Epidermal melanocyte (primary cell): Measurements from ENCODE around the gene STRA8.

Source experiments
- DNase-seq: peaks from one replicate; pipeline ENCODE4 v3.0.0; 2011; ENCODE audit warnings: low spot score; ENCODE audit not compliant: insufficient read length

The STRA8 gene

DNA sequence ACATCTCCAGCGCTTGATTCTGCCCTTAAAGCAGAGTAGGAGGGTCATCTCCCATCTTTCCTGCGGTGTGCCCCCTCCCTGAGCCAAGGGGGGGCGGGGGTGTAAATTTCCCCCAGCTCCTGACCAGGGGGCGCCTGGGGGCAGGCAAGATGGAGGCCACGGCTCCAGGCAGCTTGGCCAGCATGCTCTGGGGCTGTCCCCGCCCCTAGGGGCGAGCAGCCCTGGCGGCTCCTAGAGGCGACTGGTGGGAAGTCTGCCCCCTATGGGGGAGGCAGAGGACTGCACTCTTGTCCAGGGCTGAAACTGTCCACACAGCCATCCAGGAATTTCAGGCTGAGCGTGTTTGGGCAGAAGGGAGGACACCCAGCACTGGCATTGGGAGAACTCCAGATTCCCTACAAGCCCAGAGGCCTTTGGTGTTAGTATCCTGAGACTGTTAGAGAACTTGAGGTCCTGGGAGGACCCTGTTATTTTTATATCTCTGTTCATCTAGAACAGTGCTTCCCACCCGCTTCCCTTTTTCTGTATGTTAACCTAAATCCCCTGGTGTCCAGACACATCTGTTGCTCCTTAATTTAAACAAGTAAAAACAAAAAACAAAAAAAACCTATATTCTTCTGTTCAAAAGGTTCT, 4.6 kb downstream of the STRA8 start:
- DNase-seq, result no peak

DNA sequence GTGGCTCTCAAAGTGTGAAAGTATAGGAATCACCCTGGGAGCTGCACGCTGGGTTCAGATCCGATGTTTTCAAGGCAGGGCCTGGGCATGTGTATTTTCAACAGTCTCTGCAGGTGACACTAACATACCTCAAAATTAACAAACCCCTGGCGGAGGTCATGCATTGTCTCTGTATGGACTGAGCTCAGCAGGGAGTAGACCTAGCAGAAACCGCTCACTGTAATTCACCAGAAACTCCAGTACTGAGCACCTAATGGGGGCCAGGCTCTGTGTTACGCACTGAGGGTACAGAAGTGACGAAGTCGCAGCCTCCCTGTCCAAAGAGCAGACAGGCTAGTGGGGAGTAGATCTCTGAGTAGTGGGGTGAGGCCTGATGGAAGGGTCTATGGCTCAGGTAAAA, 5.6 kb downstream of the STRA8 start:
- DNase-seq, result no peak

DNA sequence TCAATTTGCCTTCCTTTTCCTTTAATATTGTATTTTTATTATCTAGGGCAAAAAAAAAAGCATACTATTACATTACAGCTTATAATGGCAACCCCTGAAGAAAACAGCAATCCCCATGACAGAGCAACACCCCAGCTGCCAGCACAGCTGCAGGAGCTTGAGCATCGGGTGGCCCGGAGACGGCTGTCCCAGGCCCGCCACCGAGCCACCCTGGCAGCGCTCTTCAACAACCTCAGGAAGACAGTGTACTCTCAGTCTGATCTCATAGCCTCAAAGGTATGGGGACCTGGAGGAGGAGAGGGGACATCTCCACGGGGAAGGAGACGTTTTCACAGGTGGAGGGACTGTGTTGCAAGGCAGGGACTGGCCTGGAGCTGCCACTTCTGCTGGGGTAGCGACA, 6.8 kb downstream of the STRA8 start:
- no peak for DNase-seq

DNA sequence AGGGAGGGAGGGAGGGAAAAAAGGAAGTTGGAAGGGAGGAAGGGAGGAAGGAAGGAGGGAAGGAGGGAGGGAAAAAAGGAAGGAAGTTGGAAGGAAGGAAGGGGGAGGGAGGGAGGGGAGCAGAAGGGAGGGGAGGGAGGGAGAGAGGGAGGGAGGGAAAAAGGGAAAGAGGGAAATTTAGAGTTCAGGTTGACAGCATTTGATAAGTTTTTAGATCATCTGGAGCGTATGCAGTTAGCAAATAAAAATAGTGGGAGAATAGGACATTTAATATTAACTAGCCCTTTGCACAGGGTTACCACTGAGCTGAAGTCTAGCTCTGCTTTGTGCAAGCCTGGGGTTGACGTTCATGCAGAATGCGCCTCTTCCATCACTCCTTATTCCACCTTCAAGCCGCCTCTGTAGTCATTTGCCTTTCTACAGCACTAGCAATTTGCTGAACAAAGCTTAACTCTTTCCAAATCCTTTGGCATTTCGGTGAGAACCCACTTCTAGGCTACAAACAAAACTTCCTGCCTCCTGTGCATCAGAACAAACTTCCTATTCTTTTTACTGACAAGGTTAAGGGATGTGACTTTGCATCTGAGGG, 8.6 kb downstream of the STRA8 start:
- DNase-seq, result no peak

DNA sequence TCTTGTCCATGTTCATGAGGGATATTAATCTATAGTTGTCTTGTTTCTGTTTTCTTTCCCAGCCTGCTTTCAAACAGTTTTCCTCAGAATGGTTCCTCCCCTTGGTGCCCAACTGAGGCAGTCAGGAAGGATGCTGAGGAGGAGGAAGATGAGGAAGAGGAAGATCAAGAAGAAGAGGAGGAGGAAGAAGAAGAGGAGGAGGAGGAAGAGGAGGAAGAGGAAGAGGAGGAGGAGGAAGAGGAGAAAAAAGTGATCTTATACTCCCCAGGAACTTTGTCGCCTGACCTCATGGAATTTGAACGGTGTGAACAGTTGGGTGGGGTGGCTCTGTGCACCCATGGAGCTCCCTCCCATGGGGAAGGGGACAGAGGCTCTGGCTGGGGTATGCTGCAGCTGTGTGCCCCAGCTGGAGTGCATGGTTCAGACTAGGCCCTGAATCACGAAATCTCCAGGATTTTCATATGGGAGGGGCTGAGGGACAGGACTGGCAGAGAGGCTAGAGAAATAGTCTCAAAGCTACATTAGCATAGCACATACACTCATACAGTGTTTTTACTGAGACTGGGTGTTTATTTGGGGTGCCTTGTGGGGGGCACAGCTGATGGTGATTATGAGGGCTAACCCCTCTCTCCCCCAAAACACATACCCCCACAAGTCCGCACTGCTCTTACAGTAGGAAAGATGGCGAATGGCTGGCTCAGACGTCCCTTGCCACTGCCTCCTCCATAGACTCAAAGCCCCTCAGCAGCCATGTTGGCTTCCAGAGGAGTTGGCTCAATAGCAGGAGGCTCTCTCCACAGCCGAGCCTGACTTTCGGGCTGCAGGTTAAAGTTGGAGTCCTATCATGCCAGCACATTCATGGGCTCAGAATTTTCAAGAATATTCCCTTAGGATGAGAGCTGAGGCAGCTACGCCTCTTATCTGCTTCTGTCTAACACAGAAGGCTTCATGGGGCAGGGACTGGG, 11.9 kb downstream of the STRA8 start:
- DNase-seq, result no peak

DNA sequence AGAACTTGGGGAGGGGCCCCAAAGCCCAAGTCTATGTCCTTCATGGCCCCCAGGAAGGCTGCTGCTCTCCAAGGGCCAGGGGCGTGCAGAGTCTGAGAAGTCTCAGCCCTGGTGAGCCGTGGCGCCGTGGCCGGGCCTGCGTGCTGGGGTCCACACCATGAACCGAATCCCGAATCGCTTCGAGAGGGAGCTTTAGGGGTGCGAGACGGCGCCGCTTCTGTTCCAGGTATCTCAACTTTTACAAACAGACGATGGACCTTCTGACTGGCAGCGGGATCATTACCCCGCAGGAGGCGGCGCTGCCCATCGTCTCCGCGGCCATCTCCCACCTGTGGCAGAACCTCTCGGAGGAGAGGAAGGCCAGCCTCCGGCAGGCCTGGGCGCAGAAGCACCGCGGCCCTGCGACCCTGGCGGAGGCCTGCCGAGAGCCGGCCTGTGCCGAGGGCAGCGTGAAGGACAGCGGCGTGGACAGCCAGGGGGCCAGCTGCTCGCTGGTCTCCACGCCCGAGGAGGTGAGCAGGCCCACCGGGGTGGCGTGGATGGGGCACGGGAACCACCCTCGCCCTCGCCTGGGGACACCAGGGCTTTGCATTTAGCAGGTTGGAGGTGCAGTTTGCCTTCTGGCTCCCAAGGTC, 12.7 kb downstream of the STRA8 start:
- DNase-seq, result no peak

DNA sequence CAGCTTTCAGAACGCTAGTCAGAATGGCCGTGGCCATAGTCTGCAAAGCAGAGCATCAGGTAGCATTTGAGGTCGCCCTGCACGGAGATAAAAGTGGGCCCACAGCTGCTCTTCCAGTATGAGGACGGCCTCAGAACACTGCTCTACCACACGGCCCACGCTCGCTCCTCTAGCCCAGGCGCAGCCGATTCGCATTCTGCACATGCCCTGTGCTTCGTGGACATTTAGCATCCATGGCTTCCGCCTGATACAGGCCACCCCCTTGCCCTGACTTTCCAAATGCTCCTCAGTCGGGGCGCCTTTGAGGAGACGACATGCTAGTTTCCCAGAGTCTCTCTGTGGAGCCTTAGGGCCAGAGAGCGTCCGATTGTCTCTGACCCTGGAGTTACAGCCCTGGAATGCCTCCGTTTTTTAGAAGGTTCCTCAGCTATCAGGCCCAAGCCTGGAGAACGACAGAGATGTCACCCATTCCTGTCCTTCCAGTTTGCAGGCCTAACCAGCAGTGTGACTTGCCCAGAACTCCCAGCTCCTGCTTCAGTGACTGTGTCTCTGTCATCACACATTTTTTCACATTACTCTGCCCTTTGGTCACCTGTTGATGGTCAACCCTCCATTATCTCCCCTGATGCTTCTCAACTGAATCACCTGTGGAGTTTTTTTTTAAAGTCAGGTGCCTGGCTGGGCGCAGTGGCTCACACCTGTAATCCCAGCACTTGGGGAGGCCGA, 14.3 kb downstream of the STRA8 start:
- DNase-seq, result no peak

DNA sequence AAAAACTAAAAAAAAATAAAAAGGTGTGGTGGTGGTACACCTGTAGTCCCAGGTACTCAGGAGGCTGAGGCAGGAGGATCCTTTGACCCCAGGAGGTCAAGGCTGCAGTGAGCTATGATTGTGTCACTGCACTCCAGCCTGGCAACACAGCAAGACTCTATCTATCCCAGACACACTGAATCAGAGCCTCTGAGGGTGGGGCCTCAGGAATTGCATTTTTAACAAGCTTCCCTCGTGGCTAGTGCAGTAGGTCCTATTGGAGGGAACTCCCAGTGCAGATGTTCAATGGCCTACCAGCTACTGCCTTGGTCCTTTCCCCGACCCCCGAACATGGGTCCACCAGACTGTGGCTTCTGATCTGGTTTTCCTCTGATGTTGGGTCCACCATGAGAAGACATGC, 14.9 kb downstream of the STRA8 start:
- no peak for DNase-seq

DNA sequence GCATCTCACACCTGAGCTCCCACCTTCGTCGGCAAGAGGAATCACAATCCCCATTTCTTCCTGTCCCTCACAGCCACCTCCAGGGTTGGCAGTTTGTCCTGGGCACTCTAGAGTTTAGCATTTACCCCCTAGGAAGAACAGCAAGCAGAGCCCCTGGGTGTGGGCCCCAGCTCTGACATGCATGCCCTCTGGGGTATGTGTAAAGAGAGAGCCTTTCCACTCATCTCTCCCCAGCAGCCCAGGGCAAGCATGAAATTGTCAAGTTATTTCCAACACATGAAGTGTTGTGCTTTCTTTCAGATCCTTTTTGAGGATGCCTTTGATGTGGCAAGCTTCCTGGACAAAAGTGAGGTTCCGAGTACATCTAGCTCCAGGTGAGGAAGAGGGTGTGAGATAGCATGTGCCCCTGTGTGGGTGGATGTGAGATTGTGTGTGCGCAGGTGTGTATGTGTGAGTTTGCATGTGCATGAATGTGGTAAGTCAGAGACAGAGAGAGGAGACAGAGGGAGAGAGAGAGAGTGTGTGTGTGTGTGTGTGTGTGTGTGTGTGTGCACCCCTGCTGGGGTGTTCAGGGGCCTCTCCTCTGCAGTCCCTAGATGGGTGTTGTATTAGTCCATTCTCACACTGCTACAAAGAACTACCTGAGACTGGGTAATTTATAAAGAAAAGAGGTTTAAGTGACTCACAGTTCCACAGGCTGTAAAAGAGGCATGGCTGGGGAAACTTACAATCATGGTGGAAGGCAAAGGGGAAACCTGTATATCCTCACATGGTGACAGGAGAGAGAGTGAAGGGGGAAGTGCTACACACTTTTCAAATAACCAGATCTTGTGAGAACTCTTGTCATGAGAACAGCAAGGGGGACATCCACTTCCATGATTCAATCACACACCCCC, 18.1 kb downstream of the STRA8 start:
- no peak for DNase-seq

DNA sequence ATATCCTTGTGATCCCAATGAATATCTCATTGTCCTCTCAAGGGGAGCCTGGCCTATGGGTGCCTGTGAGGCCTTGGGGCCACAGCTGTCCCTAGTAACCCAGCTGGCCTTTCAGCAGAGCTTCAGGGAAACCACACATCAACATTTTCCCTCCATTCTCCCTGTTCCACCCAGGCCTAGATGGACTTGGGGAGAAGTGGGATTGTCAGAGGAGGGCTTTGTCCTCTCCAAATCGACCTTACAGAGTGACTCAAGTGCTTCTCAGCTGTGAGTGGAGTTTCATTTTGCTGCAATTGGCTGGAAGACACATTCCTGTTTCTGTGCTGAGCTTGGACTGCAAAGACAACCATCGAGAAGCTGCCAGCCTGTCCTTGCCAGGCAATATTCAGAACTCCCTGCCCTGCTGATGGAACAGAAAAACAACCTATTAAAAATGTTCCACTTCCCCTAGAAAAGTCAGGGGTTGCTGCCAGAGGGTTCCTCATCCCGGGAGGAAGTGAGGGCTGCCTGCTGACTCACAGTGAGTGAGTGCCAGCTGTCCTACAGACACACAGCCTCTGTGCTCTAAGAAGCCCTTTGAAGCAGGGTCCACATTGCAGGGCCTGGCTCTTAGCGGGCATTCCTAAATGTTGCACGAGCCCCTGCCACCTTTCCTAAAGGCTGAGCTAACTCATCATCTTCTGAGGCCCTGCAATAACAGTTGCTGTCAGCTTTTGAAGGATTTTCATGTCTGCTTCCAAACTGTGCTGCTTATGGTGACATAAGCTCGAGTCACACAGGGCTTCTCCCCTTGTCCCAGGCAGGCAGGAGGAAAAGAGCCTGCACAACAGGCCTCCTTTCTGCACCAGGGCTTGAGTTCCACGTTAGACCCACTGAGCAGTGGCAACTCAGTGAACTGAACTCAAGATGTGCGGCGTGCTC, 20.5 kb downstream of the STRA8 start:
- DNase-seq, result peak; percentile 77

DNA sequence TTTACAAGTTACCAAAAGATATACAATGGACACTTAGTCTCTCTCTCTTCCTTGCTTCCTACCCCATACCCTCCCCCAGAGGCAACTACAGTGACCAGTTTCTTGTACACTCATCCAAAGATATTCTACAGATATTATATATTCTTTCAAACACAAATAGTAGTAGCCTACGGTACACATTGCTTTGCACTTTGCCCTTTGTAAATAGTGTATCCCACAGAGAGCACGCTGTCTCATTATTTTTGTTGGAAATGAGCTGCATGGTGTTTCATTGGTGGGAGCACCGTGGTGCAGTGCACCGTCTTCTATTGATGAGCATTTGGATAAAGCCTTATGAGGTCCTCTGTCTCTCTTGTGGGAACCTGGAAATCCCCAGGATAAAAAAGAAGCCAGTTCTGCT, 24.2 kb downstream of the STRA8 start:
- DNase-seq, result no peak

DNA sequence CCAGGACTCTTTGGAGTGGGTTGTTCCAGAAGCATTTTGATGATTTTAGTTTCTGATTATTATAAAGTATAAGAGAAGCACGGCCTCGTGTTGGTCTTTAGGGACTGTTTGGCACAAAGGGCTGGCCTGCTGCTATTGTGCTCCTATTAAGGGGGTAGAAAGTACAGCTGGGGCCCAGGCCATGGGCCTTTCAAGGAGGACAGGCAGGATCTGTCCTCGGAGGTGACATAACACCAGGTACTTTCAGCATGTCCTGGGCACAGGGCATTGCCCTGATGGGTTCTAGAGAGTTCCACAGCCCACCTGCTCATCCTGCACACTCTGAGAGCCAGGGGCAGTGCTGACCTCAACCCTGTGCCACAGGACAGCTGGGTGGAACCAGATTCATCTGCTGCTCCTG, 24.9 kb downstream of the STRA8 start:
- DNase-seq, result no peak

DNA sequence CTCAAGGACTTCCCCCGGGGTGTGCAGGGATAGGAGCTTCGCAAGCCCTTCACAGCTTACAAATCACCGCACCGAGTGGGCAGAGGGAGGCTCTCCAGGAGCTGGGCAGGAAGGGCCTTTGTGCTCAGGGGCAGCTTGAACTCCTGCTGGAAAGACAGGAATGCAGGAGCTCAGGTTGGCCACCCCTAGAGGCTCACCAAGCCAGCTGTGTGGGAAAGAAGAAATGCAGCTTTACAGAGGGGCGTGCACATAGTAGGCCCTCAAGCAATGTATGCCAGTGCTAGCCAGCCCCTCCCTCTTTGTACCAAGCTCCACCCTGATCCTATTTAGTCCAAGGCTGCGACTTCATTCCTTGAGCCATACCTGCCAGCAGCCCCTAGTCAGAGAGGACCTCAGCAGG, 26.1 kb downstream of the STRA8 start:
- no peak for DNase-seq

DNA sequence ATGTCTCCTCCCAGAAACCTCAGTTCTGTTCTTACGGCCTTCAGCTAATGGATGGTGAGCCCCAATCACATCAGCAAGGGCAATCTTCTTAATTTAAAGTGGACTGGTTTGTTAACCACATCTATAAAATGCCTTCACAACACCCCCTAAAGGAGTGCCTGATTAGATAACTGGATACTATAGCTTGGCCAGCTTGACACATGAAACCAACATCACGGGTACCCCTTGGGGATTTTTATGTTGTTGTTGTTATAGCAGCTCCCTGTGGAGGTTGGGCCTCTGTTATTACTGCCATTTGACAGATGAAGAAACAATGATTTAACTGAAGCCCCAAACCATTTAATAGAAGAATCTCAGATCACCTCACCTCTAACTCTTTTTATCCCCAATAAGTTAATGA, 26.8 kb downstream of the STRA8 start:
- no peak for DNase-seq

DNA sequence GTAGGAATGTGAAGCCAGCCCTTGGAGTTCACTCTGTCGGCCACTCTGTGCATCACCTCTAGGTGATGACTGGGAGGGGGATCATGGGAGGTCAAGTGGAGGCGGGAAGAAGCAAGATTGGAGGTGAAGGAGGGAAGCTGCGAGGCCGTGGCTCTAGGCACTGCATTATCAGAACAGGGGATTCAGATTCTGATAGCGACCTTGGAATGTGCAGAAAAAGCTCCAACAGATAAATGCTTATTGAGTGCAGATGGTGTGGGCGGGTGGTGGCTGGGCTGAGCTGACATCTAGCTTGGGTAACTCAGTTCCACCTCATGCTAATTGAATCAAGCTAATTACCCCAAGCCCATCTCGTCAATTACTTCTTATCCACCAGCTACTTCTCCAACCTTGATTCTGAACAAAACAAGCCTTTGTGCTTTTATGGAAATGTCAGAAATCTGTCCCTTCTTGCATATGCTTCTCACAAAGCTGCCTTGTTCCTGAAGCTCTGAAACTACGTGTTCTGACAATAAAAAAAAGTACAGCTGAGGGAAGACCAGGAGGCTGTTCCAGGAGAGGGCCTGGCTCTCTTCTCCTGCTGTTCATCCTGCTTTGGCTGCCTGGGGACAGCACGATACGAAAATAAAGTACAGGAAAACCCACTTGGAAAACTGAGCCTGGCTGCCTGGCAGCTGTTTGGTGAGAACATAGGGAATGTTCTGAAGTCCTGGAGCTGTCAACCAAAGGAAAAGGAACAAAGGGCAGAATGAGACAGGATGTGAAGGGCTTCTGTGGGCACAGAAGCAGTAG, 27.5 kb downstream of the STRA8 start:
- peak; percentile 54 for DNase-seq

DNA sequence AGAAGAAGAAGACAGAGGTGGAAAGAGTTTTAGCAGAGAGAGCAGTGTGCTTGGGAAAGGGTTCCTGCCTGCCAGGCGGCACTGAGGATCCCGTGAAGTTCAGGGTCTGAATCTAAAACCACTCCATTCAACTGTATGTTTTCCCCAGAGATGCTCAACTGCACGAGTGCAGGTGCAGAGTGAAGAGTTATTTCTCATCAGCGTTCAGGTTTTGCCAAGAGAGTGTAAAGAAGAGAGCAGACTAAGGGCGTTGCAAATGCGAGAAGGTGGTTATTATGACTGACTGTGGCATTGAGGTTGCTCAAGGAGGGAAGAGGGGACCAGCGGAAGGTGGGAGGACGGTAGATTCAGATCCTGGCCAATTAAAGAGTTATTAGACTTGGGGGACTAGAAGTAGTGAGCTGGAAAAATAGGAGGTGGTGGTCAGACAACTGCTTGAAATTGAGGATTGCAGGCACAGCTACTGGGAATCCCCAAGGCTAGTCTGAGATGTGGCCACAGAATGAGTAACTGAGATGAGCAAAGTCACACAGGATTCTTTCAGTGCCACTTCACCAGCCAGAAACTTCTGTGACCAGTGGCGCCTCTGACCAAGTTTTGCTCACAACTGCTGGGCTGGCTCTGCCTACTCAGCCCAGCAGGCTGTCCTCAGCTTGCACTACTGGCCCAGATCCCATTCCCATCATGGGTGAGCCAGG, 29.1 kb downstream of the STRA8 start:
- no peak for DNase-seq

DNA sequence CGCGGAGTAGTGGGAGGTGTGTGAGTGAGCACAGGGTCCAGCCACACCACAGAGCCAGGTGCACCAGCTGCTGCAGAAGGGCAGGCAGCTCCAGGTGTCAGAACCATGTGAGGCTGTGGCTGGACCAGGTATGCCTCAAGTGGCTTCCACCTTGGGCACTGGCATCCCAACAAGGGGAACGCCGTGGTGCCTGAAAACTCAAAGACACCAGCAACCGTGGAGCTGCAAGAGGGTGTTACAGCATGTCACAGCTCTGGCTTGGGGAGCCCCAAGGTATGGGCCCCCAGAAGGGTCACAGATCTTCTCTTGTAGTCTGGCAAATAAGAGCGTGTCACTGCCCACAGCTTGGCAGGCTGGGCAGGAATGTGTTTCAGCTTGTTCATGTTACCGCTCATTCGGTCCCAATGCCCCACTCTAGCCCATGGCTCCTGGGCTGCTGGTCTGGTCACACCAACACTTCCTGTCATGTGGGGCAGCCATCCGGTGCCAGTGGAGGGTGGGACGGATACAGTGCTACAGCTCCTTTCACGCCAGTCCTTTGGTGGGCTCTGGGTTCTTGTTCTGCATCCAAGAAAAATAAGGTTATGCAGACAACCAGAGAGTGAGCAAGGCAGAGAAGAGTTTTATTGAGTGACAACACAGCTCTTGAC, 29.8 kb downstream of the STRA8 start:
- DNase-seq, result no peak
